K562 (cell line): ENCODE measurements around the gene APCDD1. TPM values are rescaled to one million over a fixed set of nuclear protein-coding genes. Genes with fewer than 3 reads are reported as not detected.

ENCODE experiments used
- ATAC-seq: fragments of 200-7000 bp; cut with Tn5 transposase; 3 replicates; pipeline ENCODE4 v1.9.1; 2020; ENCODE audit warnings: moderate library complexity
- BruUV-seq: library from RNA; stranded (reverse); fragments of 400-500 nt; replicated peaks from 2 replicates; lab custom pipeline; 2021; lab: Mats Ljungman, UMichigan
- CTCF ChIA-PET: fragments of 300-600 bp; formaldehyde crosslinking; extraction: SDS; loops from one replicate; lab custom pipeline; 2021; ENCODE audit warnings: low intra/inter-chr PET ratio; lab: Yijun Ruan, JAX
- POLR2A ChIA-PET: fragments of 300-600, 350-650 bp; sonication (Branson Sonifier 250); formaldehyde crosslinking; extraction: SDS; loops from one replicate; lab custom pipeline; 2021; ENCODE audit warnings: antibody characterized with exemption, inconsistent platforms; lab: Yijun Ruan, JAX
- DNase-seq, 4 experiments: peaks; one replicate each; pipeline versions ENCODE4 v3.0.0 to v3.0.0-alpha.2; 2011 to 2018; ENCODE audit warnings: low spot score in 3 of 4, mixed read lengths in 3 of 4; ENCODE audit errors: extremely low read depth in 1 of 4
- FAIRE-seq: peaks from 2 replicates; lab custom pipeline; 2011; peaks lifted over from hg19 to GRCh38; lab: Jason Lieb, UNC
- H2AFZ ChIP-seq: 2 replicates; pipeline ENCODE4 v1.6.0; 2011; ENCODE audit warnings: low read depth, low read length, control low read depth, inconsistent platforms
- H3K27ac ChIP-seq: fragments of 200-600 bp; 3 replicates; pipeline ENCODE4 v1.8.0; 2011; ENCODE audit warnings: low read depth, mild to moderate bottlenecking, control low read depth, inconsistent platforms, low read length, moderate library complexity, mixed read lengths; ENCODE audit errors: extremely low read depth
- H3K27me3 ChIP-seq, 2 experiments: fragments of 300-600 bp in 1 of 2; 2 replicates in 1 of 2; 3 replicates in 1 of 2; pipeline versions ENCODE4 v1.6.0 to v1.8.0; 2011; ENCODE audit warnings: inconsistent platforms in 2 of 2, low read length in 2 of 2, mild to moderate bottlenecking in 1 of 2, mixed read lengths in 1 of 2, moderate library complexity in 1 of 2; ENCODE audit not compliant: control insufficient read depth in 2 of 2, insufficient read depth in 2 of 2
- H3K36me3 ChIP-seq: fragments of 300-600 bp; 3 replicates; pipeline ENCODE4 v1.8.0; 2011; ENCODE audit warnings: mild to moderate bottlenecking, low read length, inconsistent platforms; ENCODE audit not compliant: control insufficient read depth, insufficient read depth
- H3K4me1 ChIP-seq, 2 experiments: fragments of 200-600 bp in 1 of 2; replicated peaks in 1 of 2; 2 replicates in 1 of 2; 3 replicates in 1 of 2; pipeline versions ENCODE4 v1.5.1 to v1.8.0; 2011; ENCODE audit warnings: inconsistent platforms in 2 of 2, low read length in 2 of 2, mild to moderate bottlenecking in 1 of 2, mixed read lengths in 1 of 2, moderate library complexity in 1 of 2; ENCODE audit not compliant: control insufficient read depth in 2 of 2, insufficient read depth in 2 of 2
- H3K4me2 ChIP-seq: 2 replicates; pipeline ENCODE4 v1.6.1; 2011; ENCODE audit warnings: low read length, control low read depth, inconsistent platforms, mixed read lengths; ENCODE audit not compliant: insufficient read depth
- H3K4me3 ChIP-seq: fragments of 200-600 bp; sonication (generic), shearing (Covaris generic); 2 replicates; pipeline ENCODE4 v1.5.1; 2016; ENCODE audit warnings: control low read depth, inconsistent platforms
- H3K79me2 ChIP-seq: fragments of 200-600 bp; 3 replicates; pipeline ENCODE4 v1.8.0; 2011; ENCODE audit warnings: low read length, inconsistent platforms; ENCODE audit not compliant: control insufficient read depth, insufficient read depth
- H3K9ac ChIP-seq, 2 experiments: 2 replicates each; pipeline versions ENCODE4 v1.6.0 to v1.6.1; 2011; ENCODE audit warnings: low read depth in 2 of 2, low read length in 2 of 2, control low read depth in 1 of 2, inconsistent platforms in 1 of 2, mild to moderate bottlenecking in 1 of 2, mixed read lengths in 1 of 2; ENCODE audit not compliant: insufficient read depth in 1 of 2
- H3K9me1 ChIP-seq: one replicate; pipeline ENCODE4 v1.6.0; 2011; ENCODE audit warnings: inconsistent platforms, mild to moderate bottlenecking, low read length, moderate library complexity; ENCODE audit not compliant: control insufficient read depth, insufficient read depth
- H3K9me3 ChIP-seq: replicated peaks from 2 replicates; pipeline ENCODE4 v1.5.1; 2011; ENCODE audit warnings: low read depth, low read length, inconsistent platforms; ENCODE audit not compliant: control insufficient read depth, insufficient read depth
- H4K20me1 ChIP-seq: replicated peaks from 2 replicates; pipeline ENCODE4 v1.6.1; 2011; ENCODE audit warnings: low read length, inconsistent platforms, mixed read lengths; ENCODE audit not compliant: control insufficient read depth, insufficient read depth
- CBX8 ChIP-seq: fragments of 200-600 bp; sonication (generic); IDR thresholded peaks from 2 replicates; pipeline ENCODE4 v1.6.1; 2012; ENCODE audit warnings: borderline replicate concordance, mixed run types, low read depth, mild to moderate bottlenecking, moderate library complexity, mixed read lengths, low read length, control low read depth, inconsistent platforms; ENCODE audit not compliant: poor library complexity, severe bottlenecking; ENCODE audit errors: extremely low read depth
- ETV6 ChIP-seq, 3 experiments: fragments of 150-350 bp in 1 of 3; sonication (generic) in 1 of 3; formaldehyde crosslinking in 1 of 3; IDR thresholded peaks; 2 replicates each; pipeline versions ENCODE4 v1.6.1 to v1.8.0; 2014 to 2022; ENCODE audit warnings: borderline replicate concordance in 2 of 3, low read depth in 2 of 3, antibody characterized with exemption in 1 of 3, low read length in 1 of 3, mild to moderate bottlenecking in 1 of 3, missing genetic modification reagents in 1 of 3
- HMBOX1 ChIP-seq: sonication (generic); IDR thresholded peaks from 2 replicates; pipeline ENCODE4 v1.6.1; 2016
- NFE2L1 ChIP-seq: fragments of 450-650 bp; IDR thresholded peaks from 2 replicates; pipeline ENCODE4 v1.6.1; 2016; ENCODE audit warnings: missing genetic modification characterization, low read depth, mild to moderate bottlenecking, missing compliant biosample characterization, moderate library complexity, borderline replicate concordance
- PRDM10 ChIP-seq: fragments of 450-650 bp; IDR thresholded peaks from 2 replicates; pipeline ENCODE4 v1.6.1; 2018; ENCODE audit not compliant: partially characterized antibody
- SIX5 ChIP-seq, 2 experiments: IDR thresholded peaks; 2 replicates each; pipeline ENCODE4 v1.6.1; 2011; ENCODE audit warnings: low read length in 2 of 2, borderline replicate concordance in 1 of 2, low read depth in 1 of 2, mild to moderate bottlenecking in 1 of 2, moderate library complexity in 1 of 2; ENCODE audit not compliant: insufficient read depth in 1 of 2
- SP2 ChIP-seq: IDR thresholded peaks from 2 replicates; pipeline ENCODE4 v1.6.1; 2011; ENCODE audit warnings: mild to moderate bottlenecking, low read depth, low read length, moderate library complexity; ENCODE audit not compliant: poor library complexity, severe bottlenecking; ENCODE audit errors: extremely low read depth
- TRIM24 ChIP-seq, 2 experiments: fragments of 450-650 bp; IDR thresholded peaks; 2 replicates each; pipeline ENCODE4 v1.6.1; 2016
- ZKSCAN1 ChIP-seq: fragments of 150-350 bp; IDR thresholded peaks from 2 replicates; pipeline ENCODE4 v1.6.1; 2016; ENCODE audit warnings: low read depth, low read length
- ZNF589 ChIP-seq: fragments of 200-800 bp; sonication (Bioruptor generic); IDR thresholded peaks from 2 replicates; pipeline ENCODE4 v1.6.1; 2016; ENCODE audit warnings: low read depth, missing genetic modification characterization, missing compliant biosample characterization
- WGBS: fragments of 100-300 bp; shearing (Covaris generic); methylation state at CpG from one replicate; pipeline ENCODE4 v1.1.6; 2016; ENCODE audit warnings: low coverage, mixed read lengths; ENCODE audit not compliant: insufficient coverage; ENCODE audit errors: missing lambda C conversion rate; 5-methylcytosine and 5-hydroxymethylcytosine counted together
- in situ Hi-C: fragments of 300-500 bp; cut with MboI; formaldehyde crosslinking; loops from 4 replicates; pipeline ENCODE4 v1.15.0; 2018; ENCODE audit warnings: inconsistent platforms, mixed read lengths
- intact Hi-C: fragments of 100-400 bp; cut with micrococcal nuclease; formaldehyde crosslinking; loops from 2 replicates; pipeline ENCODE4 v1.14.2; 2022
- polyA plus RNA-seq, 8 experiments: library from polyadenylated mRNA; depleted of rRNA in 4 of 8; stranded (reverse) in 5 of 8; unstranded in 3 of 8; fragments of >200 nt; fragmentation: Nextera tagmentation in 2 of 8; fragmentation: Illumina TruSeq in 1 of 8; extraction: Ambion mirVana in 2 of 8; extraction: Trizol in 1 of 8; gene quantifications; 2 replicates each; pipeline versions ENCODE4 v1.2.1 to v1.2.3, GENCODE V29; 2011 to 2014; ENCODE audit warnings: inconsistent platforms in 1 of 8, missing spikeins in 1 of 8
- total RNA-seq, 7 experiments: library from RNA; depleted of rRNA in 6 of 7; stranded (reverse); fragments of >200 nt in 6 of 7; fragmentation: Illumina TruSeq in 2 of 7; extraction: Trizol in 2 of 7; gene quantifications; 2 replicates each; pipeline versions ENCODE4 v1.2.1 to v1.2.3, GENCODE V29; 2011 to 2021; ENCODE audit warnings: low replicate concordance in 1 of 7
- TF ChIP-seq, protein P1 (sequence below): fragments of 450-650 bp; formaldehyde crosslinking; IDR thresholded peaks from 2 replicates; pipeline ENCODE4 v1.4.0; 2020; ENCODE audit warnings: mild to moderate bottlenecking, moderate library complexity

APCDD1 gene
- total and polyA plus RNA-seq, 9 of the 15 experiments (the other 6 are each of a cell fraction or from before 2014, with no cell fraction given) = 0.07 TPM; not detected in 8

DNA sequence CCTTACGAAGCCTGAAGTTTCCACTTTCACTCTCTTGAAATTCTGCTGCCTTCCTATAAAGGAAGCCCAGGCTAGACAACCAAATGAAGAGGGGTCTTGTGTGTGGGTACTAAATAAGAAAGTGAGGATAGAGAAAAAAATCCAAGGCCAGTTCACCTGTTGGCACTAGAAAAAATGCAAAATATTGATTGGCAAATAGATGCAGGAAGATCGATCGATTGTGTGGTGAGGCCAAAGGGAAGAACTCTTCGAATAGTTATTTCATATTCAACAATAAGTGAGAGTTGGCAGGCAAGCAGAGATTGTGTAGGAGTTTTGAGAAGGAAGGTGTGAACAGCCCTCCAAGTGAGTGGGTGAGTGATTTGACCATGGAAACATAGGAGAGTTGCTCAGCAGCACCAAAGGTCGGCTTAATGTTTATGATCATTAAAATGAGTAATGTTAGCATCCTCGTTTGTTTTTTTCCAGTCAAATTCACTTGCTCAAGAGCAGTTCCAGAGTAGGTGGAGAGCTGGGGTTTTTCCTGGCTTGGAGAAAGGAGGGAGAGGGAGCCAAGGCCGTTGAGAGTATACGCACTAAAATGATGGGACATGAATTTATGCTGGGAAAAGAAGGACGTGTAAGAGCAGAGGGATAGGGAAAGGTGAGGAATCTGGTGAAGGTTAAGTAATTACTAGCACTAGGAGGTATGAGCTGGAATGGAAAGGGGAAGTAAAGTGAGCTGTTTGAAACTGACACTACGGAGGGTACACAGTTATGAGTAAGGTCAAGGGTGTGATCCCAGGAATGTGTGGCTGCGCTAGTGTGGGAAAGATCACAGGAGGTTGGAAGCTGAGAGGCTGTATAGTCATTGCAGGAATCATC, 70.3 kb downstream of the APCDD1 start:
- no peak for ATAC-seq
- no peaks in the 10 kb centered on the region for H3K9me1 ChIP-seq
- no peak for DNase-seq
- H3K9ac ChIP-seq = no peak overlapping the region
- peaks cover 35% of the 10 kb centered on the region for H3K79me2 ChIP-seq
- in situ Hi-C loops (loop anchor here (5.0 kb wide), 1 partner anchor 552 kb away; no protein-coding TSS in a partner anchor), intact Hi-C loops (loop anchor here (5.0 to 10.0 kb wide), 2 partner anchors 537 to 820 kb away; partner anchors contain the start of gene RAB31)
- H3K4me1 ChIP-seq = peaks cover 9 to 21% of the 10 kb centered on the region in 2 experiments
- no peak overlapping the region for H3K4me3 ChIP-seq
- H2AFZ ChIP-seq = peak overlapping the region; percentile 93
- no peak overlapping the region for H3K27ac ChIP-seq
- no peaks in the 10 kb centered on the region for H3K27me3 ChIP-seq
- ChIA-PET CTCF (no interaction called here), POLR2A (interaction anchor here (1.4 kb wide), 2 partner anchors 9 to 22 kb away, joined by 4 to 12 read pairs; no protein-coding TSS in a partner anchor)
- H4K20me1 ChIP-seq = peaks cover 10% of the 10 kb centered on the region; the same call in 1 of the 2 replicates
- H3K9me3 ChIP-seq = no peaks in the 10 kb centered on the region
- BruUV-seq = no TSS peak
- no peak for FAIRE-seq
- H3K4me2 ChIP-seq = peak overlapping the region; percentile 98
- no peaks in the 10 kb centered on the region for H3K36me3 ChIP-seq
- 62% methylated on average over 11 of the region's 11 CpGs for WGBS
- TF ChIP-seq, protein P1, sequence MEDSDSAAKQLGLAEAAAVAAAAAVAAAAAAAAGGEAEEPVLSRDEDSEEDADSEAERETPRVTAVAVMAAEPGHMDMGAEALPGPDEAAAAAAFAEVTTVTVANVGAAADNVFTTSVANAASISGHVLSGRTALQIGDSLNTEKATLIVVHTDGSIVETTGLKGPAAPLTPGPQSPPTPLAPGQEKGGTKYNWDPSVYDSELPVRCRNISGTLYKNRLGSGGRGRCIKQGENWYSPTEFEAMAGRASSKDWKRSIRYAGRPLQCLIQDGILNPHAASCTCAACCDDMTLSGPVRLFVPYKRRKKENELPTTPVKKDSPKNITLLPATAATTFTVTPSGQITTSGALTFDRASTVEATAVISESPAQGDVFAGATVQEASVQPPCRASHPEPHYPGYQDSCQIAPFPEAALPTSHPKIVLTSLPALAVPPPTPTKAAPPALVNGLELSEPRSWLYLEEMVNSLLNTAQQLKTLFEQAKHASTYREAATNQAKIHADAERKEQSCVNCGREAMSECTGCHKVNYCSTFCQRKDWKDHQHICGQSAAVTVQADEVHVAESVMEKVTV = no peak
- no peak for TF ChIP-seq SP2
- no peak for TF ChIP-seq ZNF589 (CRISPR knock-in tag)
- no peak for TF ChIP-seq PRDM10
- no peak for TF ChIP-seq SIX5 (IDR thresholded peaks at IDR 0.05; ENCODE audit: borderline replicate concordance in 1 of 2, insufficient read depth in 1 of 2, low read depth in 1 of 2, low read length in 2 of 2)
- TF ChIP-seq ZKSCAN1 = no peak
- no peak for TF ChIP-seq ETV6 (IDR thresholded peaks at IDR 0.05; ENCODE audit: borderline replicate concordance in 1 of 2, low read depth in 2 of 2, low read length in 1 of 2)
- TF ChIP-seq ETV6 (CRISPR knock-in tag; IDR thresholded peaks at IDR 0.05; ENCODE audit: borderline replicate concordance) = no peak
- TF ChIP-seq HMBOX1 = peak; percentile 32; the same call in 1 of the 2 replicates
- TF ChIP-seq TRIM24 (IDR thresholded peaks at IDR 0.05) = peak in 1 of 2 experiments; percentile 27; a peak in 1 of 4 replicates
- no peak for TF ChIP-seq CBX8
- 0 out of 2 replicates have a peak, but pooled peaks have one; percentile 7 for TF ChIP-seq NFE2L1 (tag)
